ENCODE results near the gene ZNF750. TPM values are rescaled to one million over a fixed set of nuclear protein-coding genes. Genes with fewer than 3 reads are reported as not detected.

The ZNF750 gene
- total RNA-seq, 1 experiment from 2014 or later, result not detected

- BruUV-seq (replicated peaks), result no TSS peak
- Histone ChIP-seq H3K27me3 (ENCODE audit: control insufficient read depth, insufficient read depth, low read length) (no peaks in the 10 kb centered on the region), H3K4me3 (ENCODE audit: low read depth in 2 of 2, low read length in 2 of 2) (no peak overlapping the region), H3K36me3 (ENCODE audit: control insufficient read depth, insufficient read depth, low read length) (peaks cover 3% of the 10 kb centered on the region), H3K27ac (ENCODE audit: low read length) (no peak overlapping the region), H3K4me1 (ENCODE audit: control insufficient read depth, insufficient read depth, low read length) (no peaks in the 10 kb centered on the region), H3K9me3 (ENCODE audit: control insufficient read depth, insufficient read depth, low read depth, low read length) (no peaks in the 10 kb centered on the region)
- ATAC-seq, result no peak
- in situ Hi-C loops (cut with HindIII; ENCODE audit: low pct_unique_long_range_greater_than_20kb, low sequenced_read_pairs), result no loop called here
- POLR2A ChIA-PET, result no interaction called here
- CTCF ChIA-PET, result no interaction called here
- DNase-seq (ENCODE audit: low read depth, low spot score), result no peak
- TF ChIP-seq REST (IDR thresholded peaks at IDR 0.05; ENCODE audit: insufficient read depth in 1 of 2, low read depth in 2 of 2, low read length in 1 of 2) (no peak), TCF7L2 (IDR thresholded peaks at IDR 0.05; ENCODE audit: low read depth, low read length) (no peak), POLR2AphosphoS5 (IDR thresholded peaks at IDR 0.05; ENCODE audit: low read depth, low read length) (no peak), SIN3A (IDR thresholded peaks at IDR 0.05; ENCODE audit: borderline replicate concordance, insufficient read depth, low read depth, low read length) (no peak), CTCF (IDR thresholded peaks at IDR 0.05) (no peak)
- intact Hi-C loops (cut with micrococcal nuclease; ENCODE audit: unreplicated experiment), result no loop called here
Observed at GRCh38 chr17:82795615-82796014, 44.2 kb downstream of the ZNF750 start.

- H3K27me3 ChIP-seq (ENCODE audit: control insufficient read depth, insufficient read depth, low read length), result no peaks in the 10 kb centered on the region
- intact Hi-C loops (cut with micrococcal nuclease; ENCODE audit: unreplicated experiment) (no loop called here), in situ Hi-C loops (cut with HindIII; ENCODE audit: low pct_unique_long_range_greater_than_20kb, low sequenced_read_pairs) (no loop called here)
- H3K4me3 ChIP-seq (ENCODE audit: low read depth in 2 of 2, low read length in 2 of 2), result no peak overlapping the region
- BruUV-seq (replicated peaks), result no TSS peak
- POLR2A ChIA-PET, result no interaction called here
- peaks cover 3% of the 10 kb centered on the region for H3K36me3 ChIP-seq (ENCODE audit: control insufficient read depth, insufficient read depth, low read length)
- DNase-seq (ENCODE audit: low read depth, low spot score), result no peak
- ATAC-seq, result no peak
- no peaks in the 10 kb centered on the region for H3K4me1 ChIP-seq (ENCODE audit: control insufficient read depth, insufficient read depth, low read length)
- TF ChIP-seq CTCF (IDR thresholded peaks at IDR 0.05) (no peak), TCF7L2 (IDR thresholded peaks at IDR 0.05; ENCODE audit: low read depth, low read length) (no peak), SIN3A (IDR thresholded peaks at IDR 0.05; ENCODE audit: borderline replicate concordance, insufficient read depth, low read depth, low read length) (no peak), POLR2AphosphoS5 (IDR thresholded peaks at IDR 0.05; ENCODE audit: low read depth, low read length) (no peak), REST (IDR thresholded peaks at IDR 0.05; ENCODE audit: insufficient read depth in 1 of 2, low read depth in 2 of 2, low read length in 1 of 2) (no peak)
- no peaks in the 10 kb centered on the region for H3K9me3 ChIP-seq (ENCODE audit: control insufficient read depth, insufficient read depth, low read depth, low read length)
- CTCF ChIA-PET, result no interaction called here
- no peak overlapping the region for H3K27ac ChIP-seq (ENCODE audit: low read length)
Observed at GRCh38 chr17:82794781-82795482, 44.9 kb downstream of the ZNF750 start.

All from Panc1 (cell line).